Urinary bladder (tissue), 4 donors: ENCODE results near the gene CTSK. TPM values are rescaled to one million over a fixed set of nuclear protein-coding genes. Genes with fewer than 3 reads are reported as not detected.
"Not testable (repeated sequence)": the region's sequence is repeated elsewhere in the genome, so short reads cannot be mapped to it uniquely, and the experiment has no call there.

ENCODE experiments used
- DNase-seq: peaks from one replicate; pipeline ENCODE4 v3.0.0-alpha.2; 2015; ENCODE audit errors: extremely low spot score
- H3K27ac ChIP-seq: one replicate; pipeline ENCODE4 v1.5.1; 2013; ENCODE audit warnings: low read depth, mild to moderate bottlenecking, moderate library complexity
- H3K36me3 ChIP-seq: one replicate; pipeline ENCODE4 v1.6.1; 2013; ENCODE audit warnings: mild to moderate bottlenecking, moderate library complexity; ENCODE audit not compliant: insufficient read depth
- H3K4me1 ChIP-seq: one replicate; pipeline ENCODE4 v1.6.1; 2013; ENCODE audit warnings: mild to moderate bottlenecking, moderate library complexity; ENCODE audit not compliant: insufficient read depth
- H3K4me3 ChIP-seq: one replicate; pipeline ENCODE4 v1.5.1; 2013; ENCODE audit warnings: low read depth, low read length
- WGBS: extraction: QIAGEN DNeasy Blood & Tissue Kit; methylation state at CpG from one replicate; pipeline ENCODE4 v1.1.7; 2013; 5-methylcytosine and 5-hydroxymethylcytosine counted together
- polyA plus RNA-seq: library from polyadenylated mRNA; stranded (reverse); fragments of 200-250 nt; gene quantifications from one replicate; pipeline ENCODE4 v1.2.3, GENCODE V29; 2013
- total RNA-seq: library from RNA; depleted of rRNA; stranded (reverse); fragments of >200 nt; gene quantifications from one replicate; pipeline ENCODE4 v1.2.3, GENCODE V29; 2014
- donor health status: healthy with polysubstance abuse.
- donor health status: healthy.

CTSK gene
- total RNA-seq, result 161 TPM
- 97.9 TPM for polyA plus RNA-seq

DNA sequence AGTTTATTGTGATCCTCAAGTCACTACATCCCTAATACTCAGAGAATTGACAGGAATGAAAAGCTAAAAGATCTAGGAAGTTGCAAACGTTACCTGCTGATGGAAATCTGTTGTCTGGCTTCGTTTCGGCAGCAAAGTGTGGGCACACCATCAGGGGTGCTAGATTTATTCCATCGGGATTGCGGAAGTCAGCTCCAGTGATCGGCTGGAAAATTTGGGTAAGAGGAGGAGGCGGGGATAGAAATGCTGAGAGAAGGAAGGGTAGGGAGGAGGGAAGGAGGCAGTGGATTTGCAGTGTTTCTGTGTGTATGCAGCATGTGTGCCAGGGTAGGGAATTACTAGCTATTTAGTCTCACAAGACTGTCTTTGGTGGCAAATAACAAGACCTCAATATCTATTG is at the start of gene CTSK:
CTSK (minus strand) TSS at position 140 of the 400 bp plus-strand sequence. CDS start 1,455 bp downstream, outside the sequence.
- Histone ChIP-seq H3K4me3 (peak within 1 kb of the TSS; percentile 49), H3K36me3 (peaks cover 6% of the 10 kb centered on the region), H3K4me1 (peaks cover 2% of the 10 kb centered on the region), H3K27ac (peak within 1 kb of the TSS; percentile 41)
- WGBS, result 22% methylated on average over 7 of the region's 7 CpGs
- DNase-seq, result no peak

DNA sequence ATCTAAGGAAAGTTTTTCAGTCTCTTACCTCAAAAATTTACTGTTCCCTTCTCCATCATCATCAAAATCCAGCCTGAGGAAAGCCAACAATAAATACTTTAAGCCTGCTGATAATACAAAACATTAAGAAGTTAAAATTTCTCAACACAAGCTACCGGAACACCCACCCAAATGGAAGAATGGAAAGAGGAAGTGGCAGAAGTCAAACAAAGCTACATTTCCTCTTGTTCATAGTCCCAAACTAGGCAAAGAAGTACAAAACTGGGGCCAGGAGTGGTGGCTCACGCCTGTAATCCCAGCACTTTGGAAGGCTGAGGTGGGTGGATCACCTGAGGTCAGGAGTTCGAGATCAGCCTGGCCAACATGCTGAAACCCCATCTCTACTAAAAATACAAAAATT is 44.7 kb upstream of the CTSK start:
- WGBS, result 91% methylated on average over 3 of the region's 3 CpGs
- H3K27ac ChIP-seq, H3K36me3 ChIP-seq, DNase-seq, H3K4me1 ChIP-seq, H3K4me3 ChIP-seq: not testable (repeated sequence)

GRCh38 chr1:150850801-150851362 is 42.8 kb upstream of the CTSK start:
- DNase-seq, H3K4me1 ChIP-seq, H3K27ac ChIP-seq, H3K36me3 ChIP-seq, H3K4me3 ChIP-seq: not testable (repeated sequence)
- 98% methylated on average over 46 of the region's 49 CpGs for WGBS

DNA sequence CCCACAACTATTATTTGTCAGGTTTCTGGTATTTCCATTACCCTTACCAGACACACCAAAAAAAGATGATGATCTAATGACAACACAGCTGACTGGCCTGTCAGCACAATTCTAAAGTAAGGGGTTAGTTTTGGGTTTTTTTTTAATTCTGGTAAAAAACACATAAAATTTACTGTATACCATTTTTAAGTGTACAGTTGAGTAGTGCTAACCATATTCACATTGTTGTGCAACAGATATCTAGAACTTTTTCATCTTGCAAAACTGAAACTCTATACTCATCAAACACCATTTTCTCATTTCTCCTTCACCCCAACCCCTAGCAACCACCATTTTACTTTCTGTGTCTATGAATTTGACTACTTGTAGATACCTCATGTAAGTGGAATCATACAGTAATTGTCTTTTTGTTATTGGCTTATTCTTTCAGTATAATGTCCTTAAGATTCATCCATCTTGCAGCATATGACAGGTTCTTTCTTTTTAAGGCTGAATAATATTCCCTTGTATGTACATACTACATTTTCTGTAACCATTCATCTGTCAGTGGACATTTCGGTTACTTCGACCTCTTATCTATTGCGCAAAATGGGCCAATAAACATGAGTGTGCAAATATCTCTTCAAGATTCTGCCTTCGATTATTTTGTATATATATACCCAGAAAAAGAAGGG is 38.5 kb upstream of the CTSK start:
- H3K4me1 ChIP-seq, result no peaks in the 10 kb centered on the region
- peaks cover 6% of the 10 kb centered on the region for H3K36me3 ChIP-seq
- no peak overlapping the region for H3K27ac ChIP-seq
- no peak overlapping the region for H3K4me3 ChIP-seq
- no peak for DNase-seq
- WGBS, result 86% methylated on average over 4 of the region's 4 CpGs

DNA sequence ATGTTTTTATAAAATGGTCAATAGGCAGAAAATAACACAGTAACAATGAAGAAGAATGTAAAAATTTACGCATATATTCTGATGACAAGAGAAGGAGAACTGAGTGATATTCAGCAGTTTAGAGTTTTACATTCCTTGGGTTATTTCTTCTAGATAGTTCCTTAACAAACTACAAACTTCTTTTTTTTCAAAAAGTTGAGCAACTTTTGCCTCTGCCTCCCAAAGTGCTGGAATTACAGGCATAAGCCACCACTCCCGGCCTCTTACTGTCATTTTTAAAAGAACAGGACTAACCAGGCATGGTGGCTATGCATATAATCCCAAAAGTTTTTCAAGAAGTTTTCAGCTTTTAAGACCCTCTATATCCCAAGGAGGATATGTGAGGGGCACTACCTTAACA is 35.4 kb upstream of the CTSK start:
- Histone ChIP-seq H3K36me3 (peaks cover 8% of the 10 kb centered on the region), H3K27ac (no peak overlapping the region), H3K4me1 (no peaks in the 10 kb centered on the region), H3K4me3 (no peak overlapping the region)
- DNase-seq, result no peak
- WGBS, result 89% methylated on average over 2 of the region's 2 CpGs

DNA sequence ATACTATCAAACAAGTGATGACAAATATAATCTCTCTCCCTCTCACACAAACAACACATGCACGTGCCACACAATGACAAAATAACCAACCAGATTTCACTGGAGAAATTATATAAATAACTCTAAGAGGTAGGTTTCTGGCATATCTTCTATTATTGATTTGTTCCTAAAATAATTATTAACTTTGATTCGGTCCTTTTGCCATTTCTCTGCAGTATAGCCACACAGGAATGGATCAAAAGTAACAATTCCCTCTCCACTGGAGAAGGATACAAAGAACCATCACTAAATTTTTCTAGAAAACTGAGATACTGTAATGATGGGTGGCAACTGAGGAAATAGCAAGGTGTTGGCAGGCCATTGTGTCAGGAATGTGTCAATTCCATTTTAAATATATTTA is 34.9 kb upstream of the CTSK start:
- no peak for DNase-seq
- WGBS, result 89% methylated on average over 2 of the region's 2 CpGs
- no peak overlapping the region for H3K4me3 ChIP-seq
- H3K36me3 ChIP-seq, result peaks cover 6% of the 10 kb centered on the region
- no peaks in the 10 kb centered on the region for H3K4me1 ChIP-seq
- no peak overlapping the region for H3K27ac ChIP-seq

- no peak overlapping the region for H3K4me3 ChIP-seq
- H3K27ac ChIP-seq, result no peak overlapping the region
- H3K36me3 ChIP-seq, result peaks cover 6% of the 10 kb centered on the region
- no peak for DNase-seq
- 63% methylated on average over 2 of the region's 2 CpGs for WGBS
- no peaks in the 10 kb centered on the region for H3K4me1 ChIP-seq
Observed at GRCh38 chr1:150842343-150842742, 34.3 kb upstream of the CTSK start.

GRCh38 chr1:150841626-150842025 is 33.6 kb upstream of the CTSK start:
- Histone ChIP-seq H3K4me1 (no peaks in the 10 kb centered on the region), H3K36me3 (peaks cover 6% of the 10 kb centered on the region), H3K4me3 (no peak overlapping the region), H3K27ac (no peak overlapping the region)
- 96% methylated on average over 3 of the region's 3 CpGs for WGBS
- no peak for DNase-seq

- DNase-seq, H3K4me3 ChIP-seq, H3K27ac ChIP-seq, H3K4me1 ChIP-seq, H3K36me3 ChIP-seq: not testable (repeated sequence)
- 95% methylated on average over 11 of the region's 11 CpGs for WGBS
Observed at GRCh38 chr1:150840850-150841249, 32.8 kb upstream of the CTSK start.

GRCh38 chr1:150836129-150836773 is 28.2 kb upstream of the CTSK start:
- Histone ChIP-seq H3K27ac (no peak overlapping the region), H3K4me3 (no peak overlapping the region), H3K4me1 (no peaks in the 10 kb centered on the region), H3K36me3 (peaks cover 12% of the 10 kb centered on the region)
- no peak for DNase-seq
- WGBS, result 84% methylated on average over 6 of the region's 6 CpGs

DNA sequence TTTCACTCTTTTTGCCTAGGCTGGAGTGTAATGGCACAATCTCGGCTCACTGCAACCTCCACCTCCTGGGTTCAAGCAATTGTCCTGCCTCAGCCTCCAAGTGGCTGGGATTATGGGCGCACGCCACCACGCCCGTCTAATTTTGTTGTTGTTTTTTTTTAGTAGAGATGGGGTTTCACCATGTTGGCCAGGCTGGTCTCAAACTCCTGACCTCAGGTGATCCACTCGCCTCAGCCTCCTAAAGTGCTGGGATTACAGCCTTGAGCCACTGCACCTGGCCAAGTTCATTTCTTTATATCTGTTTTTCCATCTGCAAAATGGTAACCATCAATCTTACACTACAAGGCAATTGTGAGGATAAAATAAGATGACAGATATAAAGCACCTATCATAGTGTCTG is 25.9 kb upstream of the CTSK start:
- H3K36me3 ChIP-seq, H3K4me3 ChIP-seq, H3K4me1 ChIP-seq, H3K27ac ChIP-seq, DNase-seq: not testable (repeated sequence)
- WGBS, result 95% methylated on average over 6 of the region's 6 CpGs

DNA sequence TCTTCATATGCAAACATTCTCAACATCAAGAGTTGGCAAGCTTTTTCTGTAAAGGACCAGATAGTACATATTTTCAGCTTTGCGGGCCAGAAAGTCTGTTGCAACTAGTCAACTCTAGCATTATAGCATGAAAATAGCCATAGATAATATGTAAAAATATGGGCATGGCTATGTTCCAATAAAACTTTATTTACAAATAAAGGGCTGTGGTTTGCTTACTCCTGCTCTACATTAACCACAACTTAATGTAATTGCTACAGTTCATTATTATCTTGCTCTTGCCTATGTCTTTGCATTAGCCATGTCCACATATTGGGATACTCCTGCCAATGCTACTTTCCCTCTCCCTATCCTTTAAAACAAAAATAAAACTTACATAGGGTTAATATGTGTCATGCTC is 24.5 kb upstream of the CTSK start:
- Histone ChIP-seq H3K27ac (no peak overlapping the region), H3K36me3 (peaks cover 8% of the 10 kb centered on the region), H3K4me3 (no peak overlapping the region), H3K4me1 (no peaks in the 10 kb centered on the region)
- DNase-seq, result no peak
- WGBS, result 96% methylated on average over 1 of the region's 1 CpG

GRCh38 chr1:150829751-150830150 is 21.7 kb upstream of the CTSK start:
- Histone ChIP-seq H3K4me3 (no peak overlapping the region), H3K4me1 (no peaks in the 10 kb centered on the region), H3K36me3 (peaks cover 3% of the 10 kb centered on the region), H3K27ac (no peak overlapping the region)
- WGBS, result 87% methylated on average over 7 of the region's 7 CpGs
- no peak for DNase-seq

GRCh38 chr1:150826299-150826698 is 18.2 kb upstream of the CTSK start:
- H3K4me1 ChIP-seq, result no peaks in the 10 kb centered on the region
- H3K4me3 ChIP-seq, result no peak overlapping the region
- 92% methylated on average over 1 of the region's 1 CpG for WGBS
- no peaks in the 10 kb centered on the region for H3K36me3 ChIP-seq
- no peak overlapping the region for H3K27ac ChIP-seq
- no peak for DNase-seq
